PC-9 (cell line): ENCODE results near the gene HOXA4. TPM values are rescaled to one million over a fixed set of nuclear protein-coding genes. Genes with fewer than 3 reads are reported as not detected.

Source experiments
- BruUV-seq: library from RNA; stranded (reverse); fragments of 400-500 nt; replicated peaks from 2 replicates; lab custom pipeline; 2021; lab: Mats Ljungman, UMichigan
- CTCF ChIA-PET: fragments of 300-600 bp; sonication (Branson Sonifier 250); formaldehyde crosslinking; loops from one replicate; lab custom pipeline; 2022; ENCODE audit warnings: antibody characterized with exemption; lab: Charles Lee
- POLR2A ChIA-PET: fragments of 300-600 bp; sonication (Branson Sonifier 250); formaldehyde crosslinking; loops from one replicate; lab custom pipeline; 2022; ENCODE audit warnings: antibody characterized with exemption; ENCODE audit not compliant: unreplicated experiment; lab: Charles Lee
- DNase-seq, 2 experiments: peaks; one replicate each; pipeline versions ENCODE4 v3.0.0 to v3.0.0-alpha.2; 2015 to 2022; ENCODE audit warnings: mixed read lengths in 1 of 2
- H2AFZ ChIP-seq: fragments of 200-600 bp; sonication (generic); 2 replicates; pipeline ENCODE4 v1.8.1; 2017; ENCODE audit warnings: antibody characterized with exemption
- H3F3A ChIP-seq: fragments of 200-600 bp; sonication (generic); 2 replicates; pipeline ENCODE4 v1.8.1; 2017; ENCODE audit warnings: antibody characterized with exemption, mild to moderate bottlenecking, low read depth; ENCODE audit not compliant: insufficient read depth
- H3K27ac ChIP-seq: fragments of 200-600 bp; sonication (generic); 2 replicates; pipeline ENCODE4 v1.6.1; 2016; ENCODE audit warnings: mixed run types
- H3K27me3 ChIP-seq: fragments of 200-600 bp; sonication (generic); 2 replicates; pipeline ENCODE4 v1.6.1; 2016; ENCODE audit warnings: low read depth, mixed run types; ENCODE audit not compliant: insufficient read depth
- H3K36me3 ChIP-seq: fragments of 200-600 bp; sonication (generic); 2 replicates; pipeline ENCODE4 v1.6.1; 2016; ENCODE audit warnings: low read depth, mixed run types
- H3K4me1 ChIP-seq: fragments of 200-600 bp; sonication (generic); replicated peaks from 2 replicates; pipeline ENCODE4 v1.6.1; 2016; ENCODE audit warnings: mixed run types; ENCODE audit not compliant: insufficient read depth
- H3K4me2 ChIP-seq: fragments of 200-600 bp; sonication (generic); 2 replicates; pipeline ENCODE4 v1.6.1; 2017; ENCODE audit warnings: mixed run types
- H3K4me3 ChIP-seq: fragments of 200-600 bp; sonication (generic); 2 replicates; pipeline ENCODE4 v1.6.1; 2016; ENCODE audit warnings: mixed run types
- H3K79me2 ChIP-seq: fragments of 200-600 bp; sonication (generic); 2 replicates; pipeline ENCODE4 v1.6.1; 2017; ENCODE audit warnings: low read depth, mixed run types
- H3K9me2 ChIP-seq: fragments of 200-600 bp; sonication (generic); 2 replicates; pipeline ENCODE4 v1.8.1; 2017; ENCODE audit warnings: mild to moderate bottlenecking; ENCODE audit not compliant: insufficient read depth
- H3K9me3 ChIP-seq: fragments of 200-600 bp; sonication (generic); 2 replicates; pipeline ENCODE4 v1.8.1; 2016; ENCODE audit warnings: low read depth; ENCODE audit not compliant: insufficient read depth
- H4K20me1 ChIP-seq: fragments of 200-600 bp; sonication (generic); 2 replicates; pipeline ENCODE4 v1.8.1; 2017; ENCODE audit not compliant: insufficient read depth
- EZH2 ChIP-seq: fragments of 200-600 bp; sonication (generic); IDR thresholded peaks from 2 replicates; pipeline ENCODE4 v1.8.0; 2017; ENCODE audit warnings: antibody characterized with exemption, low read depth
- intact Hi-C: fragments of 100-400 bp; cut with micrococcal nuclease; formaldehyde crosslinking; loops from one replicate; pipeline ENCODE4 v1.10.0; 2022; ENCODE audit not compliant: unreplicated experiment
- total RNA-seq: library from RNA; stranded (reverse); gene quantifications from 2 replicates; pipeline ENCODE4 v1.2.3, GENCODE V29; 2021
- TF ChIP-seq, protein P1 (sequence below): fragments of 200-600 bp; sonication (generic); conservative IDR thresholded peaks from 2 replicates; pipeline ENCODE4 v1.6.1; 2017; ENCODE audit warnings: mixed run types, antibody characterized with exemption, mild to moderate bottlenecking, moderate library complexity

Gene HOXA4
- total RNA-seq, 1 experiment from 2014 or later, result not detected

DNA sequence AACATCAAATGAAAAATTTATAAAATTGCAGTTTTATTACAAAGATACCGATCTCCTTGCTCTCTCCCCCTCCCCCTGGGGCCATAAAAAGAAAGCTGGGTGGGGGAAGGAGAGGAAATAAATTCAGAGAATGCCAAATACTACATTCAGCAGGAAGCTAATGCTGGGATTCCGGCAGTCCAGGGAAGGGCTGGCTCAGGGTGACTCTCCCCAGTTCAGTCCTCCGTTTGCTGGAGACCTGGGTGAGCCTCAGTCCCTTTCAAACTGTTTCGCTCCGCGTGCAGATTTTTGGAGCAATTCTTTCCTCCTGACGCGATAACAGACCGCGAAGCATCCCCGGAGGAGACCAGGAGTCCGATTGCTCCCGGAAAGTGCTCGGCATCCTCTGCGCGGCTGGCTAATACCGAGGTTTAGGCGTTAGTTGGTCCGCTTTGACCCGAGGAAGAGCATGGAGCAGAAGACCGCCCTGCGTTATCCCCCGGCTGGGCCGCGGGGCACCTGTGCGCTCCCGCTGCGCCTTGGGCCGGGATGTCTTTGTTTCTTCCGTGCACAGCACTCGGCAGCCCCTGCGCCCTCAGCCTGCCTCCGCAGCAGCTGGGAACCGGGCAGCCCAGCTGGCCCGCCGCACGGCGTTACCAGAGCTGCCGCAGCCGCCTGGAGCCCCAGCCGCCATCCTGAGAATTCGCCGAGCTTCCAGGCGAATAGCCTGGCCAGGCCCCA is 24.2 kb downstream of the HOXA4 start:
- ChIA-PET CTCF (no interaction called here), POLR2A (interaction anchor here (0.6 kb wide), 1 partner anchor 26 kb away, joined by 3 read pairs; no protein-coding TSS in a partner anchor)
- H3F3A ChIP-seq, result peaks cover 33% of the 10 kb centered on the region
- peaks cover 18% of the 10 kb centered on the region for H3K4me1 ChIP-seq
- BruUV-seq, result no TSS peak
- no peaks in the 10 kb centered on the region for H3K9me2 ChIP-seq
- H3K79me2 ChIP-seq, result peaks cover 52% of the 10 kb centered on the region
- H3K4me2 ChIP-seq, result no peak overlapping the region
- no peaks in the 10 kb centered on the region for H4K20me1 ChIP-seq
- TF ChIP-seq EZH2, result no peak
- TF ChIP-seq, protein P1, sequence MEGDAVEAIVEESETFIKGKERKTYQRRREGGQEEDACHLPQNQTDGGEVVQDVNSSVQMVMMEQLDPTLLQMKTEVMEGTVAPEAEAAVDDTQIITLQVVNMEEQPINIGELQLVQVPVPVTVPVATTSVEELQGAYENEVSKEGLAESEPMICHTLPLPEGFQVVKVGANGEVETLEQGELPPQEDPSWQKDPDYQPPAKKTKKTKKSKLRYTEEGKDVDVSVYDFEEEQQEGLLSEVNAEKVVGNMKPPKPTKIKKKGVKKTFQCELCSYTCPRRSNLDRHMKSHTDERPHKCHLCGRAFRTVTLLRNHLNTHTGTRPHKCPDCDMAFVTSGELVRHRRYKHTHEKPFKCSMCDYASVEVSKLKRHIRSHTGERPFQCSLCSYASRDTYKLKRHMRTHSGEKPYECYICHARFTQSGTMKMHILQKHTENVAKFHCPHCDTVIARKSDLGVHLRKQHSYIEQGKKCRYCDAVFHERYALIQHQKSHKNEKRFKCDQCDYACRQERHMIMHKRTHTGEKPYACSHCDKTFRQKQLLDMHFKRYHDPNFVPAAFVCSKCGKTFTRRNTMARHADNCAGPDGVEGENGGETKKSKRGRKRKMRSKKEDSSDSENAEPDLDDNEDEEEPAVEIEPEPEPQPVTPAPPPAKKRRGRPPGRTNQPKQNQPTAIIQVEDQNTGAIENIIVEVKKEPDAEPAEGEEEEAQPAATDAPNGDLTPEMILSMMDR, result no peak
- no peaks in the 10 kb centered on the region for H3K27me3 ChIP-seq
- H3K9me3 ChIP-seq, result no peaks in the 10 kb centered on the region
- peaks cover 33% of the 10 kb centered on the region for H3K36me3 ChIP-seq
- H3K27ac ChIP-seq, result no peak overlapping the region
- no peak for DNase-seq
- H2AFZ ChIP-seq, result no peak overlapping the region
- intact Hi-C loops, result no loop called here
- H3K4me3 ChIP-seq, result no peak overlapping the region

DNA sequence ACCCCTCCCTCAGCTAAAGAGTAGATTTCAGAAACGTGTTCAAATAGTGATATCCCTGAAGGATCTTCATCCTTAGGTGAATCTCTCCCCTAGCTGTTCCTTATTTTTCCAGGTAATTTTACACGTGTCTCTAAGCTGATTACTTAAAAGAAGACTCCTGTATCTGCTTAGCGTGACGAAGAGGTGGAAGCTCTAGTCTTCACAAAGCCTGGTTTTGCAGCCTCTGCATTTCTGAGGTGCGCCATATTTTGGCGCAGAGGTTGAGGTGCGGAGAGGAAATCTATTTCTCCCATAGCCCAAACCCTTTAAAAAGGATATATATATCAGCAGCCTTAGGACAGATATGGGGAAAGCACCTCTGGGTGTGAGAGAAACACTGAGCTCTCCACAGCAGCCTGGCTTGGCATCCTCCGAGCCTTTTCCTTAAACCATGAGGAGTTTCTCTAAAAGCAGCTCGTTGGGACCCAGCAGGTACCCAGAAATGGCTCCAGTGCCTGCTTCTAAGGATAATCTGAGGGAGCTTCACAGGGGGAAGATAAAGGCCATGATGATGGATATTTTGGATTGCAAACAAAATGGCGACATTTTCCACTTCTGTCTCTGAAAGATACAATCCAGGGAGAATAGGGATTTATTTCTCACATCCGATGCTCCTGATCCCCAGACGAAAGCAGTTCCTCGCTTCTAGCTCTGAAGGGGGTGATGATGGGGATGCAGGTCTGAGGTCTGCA is 25.1 kb downstream of the HOXA4 start:
- no peaks in the 10 kb centered on the region for H3K9me2 ChIP-seq
- TF ChIP-seq EZH2, result no peak
- TF ChIP-seq, protein P1, result no peak
- peaks cover 28% of the 10 kb centered on the region; the same call in 1 of the 2 replicates for H3F3A ChIP-seq
- no peak overlapping the region for H3K4me2 ChIP-seq
- H3K27me3 ChIP-seq, result no peaks in the 10 kb centered on the region
- ChIA-PET POLR2A (interaction anchor here (0.6 kb wide), 1 partner anchor 25 kb away, joined by 3 read pairs; no protein-coding TSS in a partner anchor), CTCF (no interaction called here)
- no peak overlapping the region for H2AFZ ChIP-seq
- peaks cover 36% of the 10 kb centered on the region for H3K36me3 ChIP-seq
- no peaks in the 10 kb centered on the region for H4K20me1 ChIP-seq
- H3K27ac ChIP-seq, result no peak overlapping the region
- peaks cover 43% of the 10 kb centered on the region for H3K79me2 ChIP-seq
- intact Hi-C loops, result no loop called here
- no peak for DNase-seq
- BruUV-seq, result no TSS peak
- peaks cover 9% of the 10 kb centered on the region for H3K4me1 ChIP-seq
- H3K9me3 ChIP-seq, result no peaks in the 10 kb centered on the region
- no peak overlapping the region for H3K4me3 ChIP-seq

DNA sequence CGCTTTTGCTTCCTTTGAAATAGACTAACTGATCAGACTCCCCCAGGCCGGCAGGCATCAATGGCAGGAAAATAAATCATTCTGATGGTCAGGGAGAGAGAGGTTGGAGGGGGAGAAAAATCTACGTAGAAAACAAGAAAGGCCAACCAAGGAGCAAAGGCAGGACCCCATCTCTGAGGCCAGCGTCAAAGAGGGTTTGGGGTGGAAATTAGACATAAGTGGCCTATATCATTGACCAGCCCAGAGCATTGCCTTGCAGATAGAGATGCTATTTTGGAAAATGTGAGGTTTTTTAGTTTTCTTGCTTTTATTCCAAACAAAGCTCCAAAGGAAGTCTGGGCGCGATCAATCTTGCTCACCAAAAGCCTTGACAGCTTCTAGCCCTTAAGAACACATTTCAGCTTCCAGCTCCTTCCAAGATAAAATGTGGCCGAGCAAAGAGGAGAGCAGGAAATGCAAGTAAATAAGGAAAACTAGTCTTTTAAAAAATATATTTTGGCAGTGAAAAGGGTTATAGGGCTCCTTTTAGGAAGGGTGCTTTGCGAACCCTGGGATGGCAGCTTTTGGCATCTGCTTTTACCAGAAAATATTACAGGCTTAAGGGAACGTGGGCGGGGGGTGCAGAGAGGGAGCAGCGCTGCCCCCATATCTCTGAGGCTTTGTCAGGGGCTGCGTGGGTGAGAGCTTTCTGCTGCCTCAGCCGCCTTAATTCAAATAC is 26.1 kb downstream of the HOXA4 start:
- Histone ChIP-seq H3K4me2 (no peak overlapping the region), H3F3A (peaks cover 38% of the 10 kb centered on the region), H3K36me3 (peaks cover 34% of the 10 kb centered on the region), H3K9me2 (no peaks in the 10 kb centered on the region), H3K27me3 (no peaks in the 10 kb centered on the region), H3K27ac (no peak overlapping the region), H3K4me3 (no peak overlapping the region), H3K4me1 (0 out of 2 replicates have a peak, but pooled peaks cover 2% of the 10 kb centered on the region), H4K20me1 (no peaks in the 10 kb centered on the region), H2AFZ (no peak overlapping the region), H3K79me2 (peaks cover 33% of the 10 kb centered on the region), H3K9me3 (no peaks in the 10 kb centered on the region)
- TF ChIP-seq, protein P1, result no peak
- TF ChIP-seq EZH2, result no peak
- ChIA-PET CTCF (no interaction called here), POLR2A (interaction anchor here (0.6 kb wide), 1 partner anchor 19 kb away, joined by 14 read pairs; no protein-coding TSS in a partner anchor)
- BruUV-seq, result no TSS peak
- intact Hi-C loops, result no loop called here
- DNase-seq, result no peak
